Limb (tissue), 2 donors: ENCODE results near the gene PGR.
A peak's percentile ranks its signal among the peaks of the same experiment; 100 is the strongest.
"Not testable (repeated sequence)": the region's sequence is repeated elsewhere in the genome, so short reads cannot be mapped to it uniquely, and the experiment has no call there.

Source experiments
- DNase-seq, 2 donors: peaks; one replicate each; pipeline ENCODE4 v3.0.0-alpha.2; 2016; ENCODE audit errors: extremely low spot score in 2 of 2

The PGR gene

GRCh38 chr11:101082813-101083212 lies 46.8 kb downstream of the PGR start:
- DNase-seq, result no peak

GRCh38 chr11:101063706-101064105 lies 65.9 kb downstream of the PGR start:
- DNase-seq, result no peak

GRCh38 chr11:101061606-101062005 lies 68.0 kb downstream of the PGR start:
- DNase-seq, result no peak

- no peak for DNase-seq
Observed at GRCh38 chr11:101059331-101059730, 70.3 kb downstream of the PGR start.

GRCh38 chr11:101053492-101053891 lies 76.1 kb downstream of the PGR start:
- DNase-seq, result no peak

GRCh38 chr11:101051677-101052076 lies 77.9 kb downstream of the PGR start:
- no peak for DNase-seq

GRCh38 chr11:101049813-101050212 lies 79.8 kb downstream of the PGR start:
- no peak for DNase-seq

GRCh38 chr11:101049123-101049522 lies 80.5 kb downstream of the PGR start:
- no peak for DNase-seq

GRCh38 chr11:101048479-101048878 lies 81.1 kb downstream of the PGR start:
- DNase-seq, result no peak

- DNase-seq, result no peak
Observed at GRCh38 chr11:101046947-101047346, 82.7 kb downstream of the PGR start.

- DNase-seq, result no peak
Observed at GRCh38 chr11:101045415-101045814, 84.2 kb downstream of the PGR start.

GRCh38 chr11:101043940-101044339 lies 85.7 kb downstream of the PGR start:
- DNase-seq, result no peak

GRCh38 chr11:101035872-101036271 lies 93.7 kb downstream of the PGR start:
- DNase-seq, result no peak

GRCh38 chr11:101034076-101034475 lies 95.5 kb downstream of the PGR start:
- DNase-seq, result peak; percentile 31 to 47

GRCh38 chr11:101032991-101033390 lies 96.6 kb downstream of the PGR start:
- DNase-seq, result no peak

GRCh38 chr11:101031713-101032112 lies 97.9 kb downstream of the PGR start:
- DNase-seq, result no peak

GRCh38 chr11:101030692-101031091 lies 98.9 kb downstream of the PGR start:
- no peak for DNase-seq

- DNase-seq, result no peak
Observed at GRCh38 chr11:101030015-101030414, 99.6 kb downstream of the PGR start.

- no peak for DNase-seq
Observed at GRCh38 chr11:101028644-101029043, 101.0 kb downstream of the PGR start.

- DNase-seq, result no peak
Observed at GRCh38 chr11:101022256-101022655, 107.4 kb downstream of the PGR start.

GRCh38 chr11:101019870-101020269 lies 109.7 kb downstream of the PGR start:
- no peak for DNase-seq

- no peak for DNase-seq
Observed at GRCh38 chr11:101014600-101015285, 114.9 kb downstream of the PGR start.

- DNase-seq, result not testable (repeated sequence)
Observed at GRCh38 chr11:101013702-101014101, 115.9 kb downstream of the PGR start.

GRCh38 chr11:101011881-101012280 lies 117.7 kb downstream of the PGR start:
- DNase-seq, result no peak
